BJ (cell line): ENCODE measurements around the gene PRKG1. TPM values are rescaled to one million over a fixed set of nuclear protein-coding genes. Genes with fewer than 3 reads are reported as not detected.

Source experiments
- CTCF ChIA-PET: fragments of 350-600 bp; formaldehyde crosslinking; extraction: SDS; loops from one replicate; lab custom pipeline; 2021; ENCODE audit warnings: antibody characterized with exemption, inconsistent platforms; lab: Yijun Ruan, JAX
- POLR2A ChIA-PET: fragments of 300-600 bp; sonication (Branson Sonifier 250); formaldehyde crosslinking; extraction: SDS; loops from one replicate; lab custom pipeline; 2021; ENCODE audit warnings: antibody characterized with exemption; lab: Charles Lee
- DNase-seq: peaks from one replicate; pipeline ENCODE4 v3.0.0-alpha.2; 2011; ENCODE audit warnings: low read depth
- H3K27me3 ChIP-seq: 2 replicates; pipeline ENCODE4 v1.6.0; 2011; ENCODE audit warnings: low read length; ENCODE audit not compliant: control insufficient read depth, insufficient read depth
- H3K36me3 ChIP-seq: 2 replicates; pipeline ENCODE4 v1.5.1; 2011; ENCODE audit warnings: low read length; ENCODE audit not compliant: control insufficient read depth, insufficient read depth
- H3K4me3 ChIP-seq: 2 replicates; pipeline ENCODE4 v1.5.1; 2011; ENCODE audit warnings: low read depth, mild to moderate bottlenecking, control low read depth, low read length
- polyA plus RNA-seq: library from polyadenylated mRNA; depleted of rRNA; stranded (reverse); fragments of >200 nt; gene quantifications from 2 replicates; pipeline ENCODE4 v1.2.3, GENCODE V29; 2011
- TF ChIP-seq, protein P1 (sequence below): IDR thresholded peaks from 2 replicates; pipeline ENCODE4 v1.5.1; 2011; ENCODE audit warnings: low read depth, mild to moderate bottlenecking, control low read depth, inconsistent platforms, low read length, moderate library complexity; ENCODE audit not compliant: insufficient read depth

The PRKG1 gene
- polyA plus RNA-seq, 1 experiment = 9.7 TPM

DNA sequence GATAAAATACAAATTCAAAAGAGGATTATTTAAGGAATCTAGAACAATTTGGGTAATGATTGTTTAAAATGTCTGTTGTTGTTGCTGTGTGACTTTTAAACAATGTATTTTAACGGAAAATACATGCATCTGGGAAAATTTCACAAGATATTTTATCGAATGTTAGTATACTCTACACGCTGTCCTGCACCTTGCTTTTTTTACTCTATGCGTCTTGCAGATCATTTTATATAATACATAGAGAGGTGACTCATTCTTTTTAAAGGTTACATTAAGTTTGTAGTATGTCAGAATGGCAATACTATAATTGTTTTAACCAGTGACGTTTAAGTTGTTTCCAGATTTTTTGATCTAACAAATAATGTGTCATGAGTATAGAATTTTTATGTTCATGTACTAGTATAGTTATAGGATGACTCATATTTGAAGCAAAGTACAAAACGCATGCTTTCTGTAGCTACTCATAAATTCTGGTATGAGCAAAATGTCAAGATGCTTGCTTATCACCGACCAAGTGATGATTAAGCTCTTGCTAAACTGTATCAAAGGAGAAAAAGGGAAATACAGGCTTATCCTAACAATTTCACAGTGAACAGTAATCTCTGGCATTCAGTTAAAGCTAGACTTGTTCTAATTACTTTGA is 1244.7 kb downstream of the PRKG1 start:
- POLR2A ChIA-PET = interaction anchor here (0.6 to 1.3 kb wide), 7 partner anchors 145 to 461 kb away, joined by 3 to 8 read pairs (median 5); no protein-coding TSS in a partner anchor
- CTCF ChIA-PET = interaction anchor here (2.2 kb wide), 1 partner anchor 170 kb away, joined by 10 read pairs; no protein-coding TSS in a partner anchor
- TF ChIP-seq, protein P1, sequence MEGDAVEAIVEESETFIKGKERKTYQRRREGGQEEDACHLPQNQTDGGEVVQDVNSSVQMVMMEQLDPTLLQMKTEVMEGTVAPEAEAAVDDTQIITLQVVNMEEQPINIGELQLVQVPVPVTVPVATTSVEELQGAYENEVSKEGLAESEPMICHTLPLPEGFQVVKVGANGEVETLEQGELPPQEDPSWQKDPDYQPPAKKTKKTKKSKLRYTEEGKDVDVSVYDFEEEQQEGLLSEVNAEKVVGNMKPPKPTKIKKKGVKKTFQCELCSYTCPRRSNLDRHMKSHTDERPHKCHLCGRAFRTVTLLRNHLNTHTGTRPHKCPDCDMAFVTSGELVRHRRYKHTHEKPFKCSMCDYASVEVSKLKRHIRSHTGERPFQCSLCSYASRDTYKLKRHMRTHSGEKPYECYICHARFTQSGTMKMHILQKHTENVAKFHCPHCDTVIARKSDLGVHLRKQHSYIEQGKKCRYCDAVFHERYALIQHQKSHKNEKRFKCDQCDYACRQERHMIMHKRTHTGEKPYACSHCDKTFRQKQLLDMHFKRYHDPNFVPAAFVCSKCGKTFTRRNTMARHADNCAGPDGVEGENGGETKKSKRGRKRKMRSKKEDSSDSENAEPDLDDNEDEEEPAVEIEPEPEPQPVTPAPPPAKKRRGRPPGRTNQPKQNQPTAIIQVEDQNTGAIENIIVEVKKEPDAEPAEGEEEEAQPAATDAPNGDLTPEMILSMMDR = no peak
- H3K27me3 ChIP-seq = no peaks in the 10 kb centered on the region
- no peak overlapping the region for H3K4me3 ChIP-seq
- DNase-seq = peak; percentile 94
- H3K36me3 ChIP-seq = peaks cover 6% of the 10 kb centered on the region

DNA sequence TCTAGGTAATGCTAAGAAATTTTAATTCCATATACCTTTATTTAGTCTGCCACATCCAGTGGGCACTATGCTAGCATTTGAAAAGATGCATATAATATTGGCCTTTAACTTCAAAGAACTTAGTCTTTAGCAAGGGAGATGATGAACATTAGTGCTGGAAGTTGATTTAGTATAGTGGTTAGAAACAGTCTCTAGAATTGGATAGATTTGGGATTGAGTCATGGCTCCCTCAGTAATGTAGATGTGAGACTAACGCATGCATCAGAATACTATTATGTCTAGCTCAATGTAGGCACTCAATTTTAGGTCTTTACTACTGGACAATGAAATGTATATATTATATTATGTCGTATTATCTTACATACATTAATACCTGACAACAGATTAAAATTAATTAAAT is 1245.6 kb downstream of the PRKG1 start:
- no peaks in the 10 kb centered on the region for H3K27me3 ChIP-seq
- H3K4me3 ChIP-seq = no peak overlapping the region
- TF ChIP-seq, protein P1 = no peak
- DNase-seq = no peak
- peaks cover 4% of the 10 kb centered on the region for H3K36me3 ChIP-seq
- POLR2A ChIA-PET = interaction anchor here (0.8 to 1.3 kb wide), 4 partner anchors 144 to 324 kb away, joined by 3 to 7 read pairs (median 4); no protein-coding TSS in a partner anchor
- CTCF ChIA-PET = interaction anchor here (1.1 to 2.2 kb wide), 2 partner anchors 12 to 169 kb away, joined by 6 to 10 read pairs; no protein-coding TSS in a partner anchor

DNA sequence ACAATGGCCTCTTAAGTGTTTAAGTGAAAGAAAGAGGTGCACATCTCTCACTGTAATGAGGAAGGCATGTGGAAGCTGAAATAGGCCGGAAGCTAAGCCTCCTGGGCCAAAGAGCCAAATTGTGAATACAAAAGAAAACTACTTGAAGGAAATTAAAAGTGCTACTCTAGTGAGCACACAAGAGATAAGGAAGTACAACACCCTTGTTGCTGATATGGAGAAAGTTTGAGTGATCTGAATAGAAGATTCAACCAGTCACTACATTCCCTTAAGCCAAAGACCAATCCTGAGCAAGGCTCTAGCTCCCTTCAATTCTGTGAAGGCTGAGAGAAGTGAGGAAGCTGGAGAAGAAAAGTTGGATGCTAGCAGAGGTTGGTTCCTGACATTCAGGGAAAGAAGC is 1248.0 kb downstream of the PRKG1 start:
- no peak for DNase-seq
- TF ChIP-seq, protein P1 = no peak
- CTCF ChIA-PET = interaction anchor here (0.8 to 1.3 kb wide), 2 partner anchors 166 to 323 kb away, joined by 3 to 6 read pairs; no protein-coding TSS in a partner anchor
- Histone ChIP-seq H3K4me3 (no peak overlapping the region), H3K36me3 (no peaks in the 10 kb centered on the region), H3K27me3 (no peaks in the 10 kb centered on the region)
- POLR2A ChIA-PET = interaction anchor here (0.6 kb wide), 1 partner anchor 169 kb away, joined by 8 read pairs; no protein-coding TSS in a partner anchor

DNA sequence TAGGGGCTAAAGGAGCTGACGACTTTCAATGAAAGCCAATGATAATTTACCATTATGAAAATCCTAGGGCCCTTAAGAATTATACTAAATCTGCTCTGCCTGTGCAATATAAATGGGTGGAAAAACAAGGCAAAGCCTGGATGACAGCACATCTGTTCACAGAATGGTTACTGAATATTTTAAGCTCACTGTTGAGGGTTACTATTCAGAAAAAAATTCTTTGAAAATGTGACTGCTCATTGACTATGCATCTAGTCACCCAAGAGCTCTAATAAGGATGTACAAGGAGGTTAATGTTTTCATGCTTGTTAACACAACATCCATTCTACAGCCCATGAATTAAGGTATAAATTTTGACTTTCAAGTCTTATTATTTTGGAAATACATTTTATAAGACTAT is 1248.6 kb downstream of the PRKG1 start:
- POLR2A ChIA-PET = interaction anchor here (0.6 kb wide), 1 partner anchor 168 kb away, joined by 8 read pairs; no protein-coding TSS in a partner anchor
- no peaks in the 10 kb centered on the region for H3K36me3 ChIP-seq
- CTCF ChIA-PET = interaction anchor here (0.8 to 1.3 kb wide), 2 partner anchors 165 to 322 kb away, joined by 3 to 6 read pairs; no protein-coding TSS in a partner anchor
- peak; percentile 33 for DNase-seq
- no peaks in the 10 kb centered on the region for H3K27me3 ChIP-seq
- TF ChIP-seq, protein P1 = no peak
- no peak overlapping the region for H3K4me3 ChIP-seq

DNA sequence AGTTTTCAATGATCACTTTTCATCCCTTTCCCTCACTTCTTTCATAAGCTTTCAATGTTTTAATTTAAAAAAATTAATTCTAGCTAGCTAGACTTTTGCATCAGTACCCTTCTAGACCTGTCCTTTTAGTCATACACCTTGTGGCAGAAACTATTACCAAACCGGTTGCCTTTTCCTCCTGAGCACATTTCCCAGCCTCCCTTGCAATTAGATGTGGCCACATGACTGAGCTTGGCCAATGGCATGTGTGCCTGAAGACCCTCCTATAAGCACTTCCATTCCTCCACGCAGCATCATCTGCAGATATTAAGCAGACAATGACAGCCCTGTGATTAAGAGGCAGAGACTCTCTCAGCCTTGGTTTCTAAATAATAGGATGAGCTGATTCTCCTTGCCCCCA is 1252.1 kb downstream of the PRKG1 start:
- DNase-seq = no peak
- Histone ChIP-seq H3K36me3 (no peaks in the 10 kb centered on the region), H3K27me3 (no peaks in the 10 kb centered on the region), H3K4me3 (no peak overlapping the region)
- ChIA-PET POLR2A (interaction anchor here (1.0 kb wide), 1 partner anchor 165 kb away, joined by 7 read pairs; no protein-coding TSS in a partner anchor), CTCF (interaction anchor here (0.6 kb wide), 1 partner anchor 19 kb away, joined by 3 read pairs; no protein-coding TSS in a partner anchor)
- TF ChIP-seq, protein P1 = no peak
